GM18505 (cell line): ENCODE data around the gene FHOD3.

ENCODE experiments used
- ATAC-seq: cut with Tn5 transposase; IDR thresholded peaks from one replicate; pipeline ENCODE4 v1.9.1; 2021; ENCODE audit not compliant: unreplicated experiment
- POLR2A ChIP-seq: IDR thresholded peaks from 4 replicates; pipeline ENCODE4 v1.6.1; 2011; ENCODE audit warnings: borderline replicate concordance; ENCODE audit not compliant: insufficient read depth, insufficient read length; ENCODE audit errors: extremely low read depth

Gene FHOD3

DNA sequence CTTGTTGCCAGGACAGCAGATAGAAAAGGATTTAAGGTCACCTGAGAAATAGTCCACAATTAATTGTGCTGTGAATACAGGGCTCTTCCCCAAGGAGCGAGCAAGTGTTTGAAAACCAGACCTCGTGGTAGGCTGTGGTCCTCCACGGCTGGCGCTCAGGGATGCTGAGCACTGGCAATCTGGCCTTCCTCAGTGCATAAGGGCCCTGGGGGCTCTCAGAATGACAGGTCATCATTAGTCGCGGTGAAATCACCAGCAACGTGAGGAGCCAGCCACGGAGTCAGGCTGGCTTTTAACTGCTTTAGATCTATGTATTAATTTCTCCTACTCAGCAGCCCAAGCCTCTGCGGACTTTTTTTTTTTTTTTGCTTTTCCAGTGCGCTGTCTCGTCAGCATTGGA, 148.5 kb downstream of the FHOD3 start:
- TF ChIP-seq POLR2A: no peak
- ATAC-seq: no peak

GRCh38 chr18:36448384-36449290, 151.1 kb downstream of the FHOD3 start:
- no peak for ATAC-seq
- no peak for TF ChIP-seq POLR2A

DNA sequence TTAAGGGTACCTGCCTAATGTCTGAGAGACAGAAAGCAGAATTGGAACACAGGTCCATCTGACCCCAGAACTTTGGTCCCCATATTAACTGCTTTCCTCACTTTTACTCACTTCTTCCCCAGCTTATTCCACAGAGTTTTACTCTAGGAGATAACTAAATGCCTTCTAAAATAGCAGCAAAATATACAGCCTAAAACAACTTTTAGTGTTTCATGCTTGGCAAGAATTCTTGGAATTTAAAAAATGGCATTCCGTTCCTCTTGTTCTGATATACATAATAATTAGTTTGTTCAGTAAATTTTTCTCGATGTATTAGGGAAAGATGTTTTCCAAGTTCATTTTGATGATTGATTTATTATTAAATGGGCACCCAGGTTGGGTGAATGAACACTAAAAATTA, 151.9 kb downstream of the FHOD3 start:
- TF ChIP-seq POLR2A: no peak

GRCh38 chr18:36450264-36450663, 152.8 kb downstream of the FHOD3 start:
- ATAC-seq: no peak
- no peak for TF ChIP-seq POLR2A

More for the DNA sequence above, 151.9 kb downstream of the FHOD3 start:
- no peak for ATAC-seq

GRCh38 chr18:36451454-36452251, 154.1 kb downstream of the FHOD3 start:
- no peak for TF ChIP-seq POLR2A
- ATAC-seq: no peak

DNA sequence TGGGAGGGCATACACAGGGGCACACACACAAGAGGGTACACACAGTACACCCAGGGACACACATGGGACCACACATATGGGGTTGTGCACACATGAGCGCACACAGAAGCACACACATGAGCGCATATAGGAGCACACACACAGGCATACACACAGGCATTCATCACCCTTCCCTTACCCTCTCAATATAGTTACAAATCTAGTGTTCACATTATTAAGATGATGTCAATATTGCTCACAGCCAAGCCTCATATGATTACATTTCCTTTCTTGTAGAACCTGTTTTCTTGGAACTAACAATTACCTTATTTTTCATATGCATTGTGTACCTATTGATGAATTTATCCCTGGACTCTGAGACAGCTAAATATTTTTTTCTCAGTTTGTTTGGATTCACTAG, 156.7 kb downstream of the FHOD3 start:
- no peak for TF ChIP-seq POLR2A
- ATAC-seq: no peak

DNA sequence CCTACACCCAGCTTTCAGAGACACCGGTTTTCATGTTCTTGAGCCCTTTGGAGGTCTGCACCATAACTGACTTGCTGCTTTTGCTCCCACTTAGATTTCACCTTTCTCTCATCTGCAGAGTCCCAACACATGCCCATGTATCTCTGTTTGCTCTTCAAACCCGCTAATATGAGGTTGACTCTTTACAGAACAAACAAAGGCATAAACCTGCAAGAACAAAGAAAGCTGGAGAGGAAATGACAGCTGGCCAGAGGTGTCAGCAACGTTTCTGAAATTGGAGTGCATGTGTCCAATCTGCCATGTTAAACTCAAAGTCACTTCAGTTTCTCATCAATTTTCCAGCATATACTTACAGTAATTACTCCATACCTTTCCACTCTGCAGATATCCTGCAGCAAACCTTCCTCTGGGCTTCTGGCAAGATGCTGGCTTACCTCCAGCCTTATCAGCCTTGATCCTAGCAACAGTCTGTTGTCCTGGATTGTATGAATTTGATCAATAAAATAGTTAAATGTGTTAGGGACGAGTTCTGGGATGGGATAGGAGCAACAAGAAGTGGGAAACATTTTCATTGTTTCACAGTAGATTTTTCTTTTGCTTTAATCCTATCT, 157.4 kb downstream of the FHOD3 start:
- no peak for TF ChIP-seq POLR2A
- ATAC-seq: no peak

- TF ChIP-seq POLR2A: no peak
- ATAC-seq: no peak
Observed at GRCh38 chr18:36455931-36456330, 158.4 kb downstream of the FHOD3 start.

GRCh38 chr18:36456622-36457021, 159.1 kb downstream of the FHOD3 start:
- ATAC-seq: no peak
- TF ChIP-seq POLR2A: no peak

GRCh38 chr18:36457683-36458082, 160.2 kb downstream of the FHOD3 start:
- ATAC-seq: no peak
- no peak for TF ChIP-seq POLR2A

- TF ChIP-seq POLR2A: no peak
- no peak for ATAC-seq
Observed at GRCh38 chr18:36458306-36458705, 160.8 kb downstream of the FHOD3 start.

DNA sequence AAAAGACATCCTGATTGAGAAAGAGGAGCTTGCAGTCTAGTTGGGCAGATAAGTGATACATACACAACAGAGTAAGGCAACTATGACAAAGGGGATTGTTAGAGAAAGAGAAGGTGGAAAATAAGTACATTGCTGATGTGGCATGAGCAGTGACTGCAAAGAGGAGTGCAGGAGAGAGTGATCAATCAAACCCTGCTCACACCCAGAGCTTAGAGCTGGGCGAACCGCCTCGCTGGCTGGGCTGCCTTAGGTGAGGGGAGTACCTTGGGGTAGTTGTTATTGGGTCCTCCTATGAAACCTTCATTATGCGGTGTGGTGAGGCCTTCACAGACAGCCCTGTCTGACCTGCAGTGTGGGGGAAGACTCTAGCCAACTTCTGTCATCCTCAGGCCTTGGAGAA, 161.7 kb downstream of the FHOD3 start:
- no peak for ATAC-seq
- no peak for TF ChIP-seq POLR2A

DNA sequence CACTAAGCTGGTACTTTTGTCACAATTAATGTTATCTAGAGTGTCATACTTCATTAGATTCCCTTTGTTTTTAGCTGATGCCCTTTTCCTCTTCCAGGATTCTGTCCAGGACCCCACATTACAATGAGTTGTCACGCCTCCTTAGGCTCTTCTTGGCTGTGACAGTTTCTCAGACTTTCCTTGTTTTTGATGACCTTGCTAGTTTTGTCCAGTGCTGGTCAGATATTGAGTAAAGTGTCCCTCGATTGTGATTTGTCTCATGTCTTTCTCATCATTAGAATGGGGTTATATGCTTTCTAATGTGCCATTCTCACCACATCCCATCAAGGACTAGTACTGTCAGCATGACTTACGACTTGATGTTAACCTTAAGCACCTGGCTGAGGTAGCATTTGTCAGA, 162.3 kb downstream of the FHOD3 start:
- no peak for ATAC-seq
- TF ChIP-seq POLR2A: no peak

DNA sequence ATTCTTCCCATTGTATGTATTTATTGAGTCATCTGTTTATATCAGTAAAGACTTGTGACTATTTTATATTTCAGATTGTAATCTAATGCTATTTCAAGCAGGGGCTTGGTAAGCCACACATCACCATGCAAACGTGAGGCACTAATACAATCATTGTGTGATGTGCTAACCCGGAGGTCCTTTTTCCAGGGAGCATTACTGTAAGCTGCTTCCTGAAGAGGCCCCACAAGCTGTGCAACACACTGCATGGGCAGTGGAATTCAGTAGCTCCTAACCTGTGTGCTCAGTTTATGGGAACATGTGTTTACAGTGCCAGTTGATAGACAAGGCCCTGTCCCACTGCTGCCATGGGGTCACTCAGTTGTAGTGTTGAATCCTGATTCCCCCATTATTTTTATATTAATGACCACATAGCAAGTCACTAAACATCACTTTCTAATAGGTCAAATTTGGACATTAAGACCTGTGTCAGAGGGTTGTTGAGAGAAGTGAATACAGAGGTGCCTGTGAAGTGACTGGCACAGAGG, 162.9 kb downstream of the FHOD3 start:
- ATAC-seq: no peak
- no peak for TF ChIP-seq POLR2A

GRCh38 chr18:36460854-36461253, 163.3 kb downstream of the FHOD3 start:
- no peak for TF ChIP-seq POLR2A
- no peak for ATAC-seq
